KMS-11 (cell line): ENCODE results near the gene LARGE1.

ENCODE experiments used
- H2AFZ ChIP-seq: fragments of 200-600 bp; sonication (generic); 2 replicates; pipeline ENCODE4 v1.6.1; 2016; ENCODE audit warnings: antibody characterized with exemption, mixed run types, low read depth
- H3K27ac ChIP-seq: fragments of 200-600 bp; sonication (generic); 2 replicates; pipeline ENCODE4 v1.6.1; 2016; ENCODE audit warnings: mild to moderate bottlenecking, mixed run types
- H3K27me3 ChIP-seq: fragments of 200-600 bp; sonication (generic); 2 replicates; pipeline ENCODE4 v1.6.1; 2017; ENCODE audit warnings: mild to moderate bottlenecking, low read depth, mixed run types, moderate library complexity; ENCODE audit not compliant: insufficient read depth
- H3K36me3 ChIP-seq: fragments of 200-600 bp; sonication (generic); 2 replicates; pipeline ENCODE4 v1.6.1; 2017; ENCODE audit warnings: mild to moderate bottlenecking, mixed run types; ENCODE audit not compliant: insufficient read depth
- H3K4me1 ChIP-seq: fragments of 200-600 bp; sonication (generic); 2 replicates; pipeline ENCODE4 v1.6.1; 2016; ENCODE audit warnings: mild to moderate bottlenecking, low read depth, mixed run types; ENCODE audit not compliant: poor library complexity, severe bottlenecking
- H3K4me2 ChIP-seq: fragments of 200-600 bp; sonication (generic); 2 replicates; pipeline ENCODE4 v1.7.0; 2016; ENCODE audit warnings: mild to moderate bottlenecking, mixed run types
- H3K4me3 ChIP-seq: fragments of 200-600 bp; sonication (generic); IDR thresholded peaks from 2 replicates; pipeline ENCODE4 v1.6.1; 2017; ENCODE audit warnings: low read depth, low read length, mixed read lengths; ENCODE audit not compliant: insufficient read depth
- H3K79me2 ChIP-seq: fragments of 200-600 bp; sonication (generic); 2 replicates; pipeline ENCODE4 v1.6.1; 2016; ENCODE audit warnings: low read depth, mixed run types; ENCODE audit not compliant: insufficient read depth
- H3K9ac ChIP-seq: fragments of 200-600 bp; sonication (generic); 2 replicates; pipeline ENCODE4 v1.6.1; 2016; ENCODE audit warnings: mild to moderate bottlenecking, mixed run types
- H4K20me1 ChIP-seq: fragments of 200-600 bp; sonication (generic); 2 replicates; pipeline ENCODE4 v1.6.1; 2016; ENCODE audit warnings: mild to moderate bottlenecking, mixed run types; ENCODE audit not compliant: insufficient read depth
- TF ChIP-seq, protein P1 (sequence below): fragments of 200-600 bp; sonication (generic); conservative IDR thresholded peaks from 2 replicates; pipeline ENCODE4 v1.6.1; 2017; ENCODE audit warnings: low read depth, mild to moderate bottlenecking, antibody characterized with exemption, low read length, moderate library complexity, mixed read lengths

Gene LARGE1

GRCh38 chr22:33302049-33302545, 618.2 kb downstream of the LARGE1 start:
- Histone ChIP-seq H3K27me3 (no peaks in the 10 kb centered on the region), H3K4me3 (no peak overlapping the region), H3K4me1 (peaks cover 3% of the 10 kb centered on the region), H3K4me2 (0 out of 2 replicates have a peak overlapping the region, but pooled peaks have one; percentile 21), H3K9ac (no peak overlapping the region), H3K36me3 (no peaks in the 10 kb centered on the region), H2AFZ (no peak overlapping the region; the same call in 1 of the 2 replicates), H3K27ac (no peak overlapping the region), H3K79me2 (no peaks in the 10 kb centered on the region), H4K20me1 (no peaks in the 10 kb centered on the region)
- TF ChIP-seq, protein P1, sequence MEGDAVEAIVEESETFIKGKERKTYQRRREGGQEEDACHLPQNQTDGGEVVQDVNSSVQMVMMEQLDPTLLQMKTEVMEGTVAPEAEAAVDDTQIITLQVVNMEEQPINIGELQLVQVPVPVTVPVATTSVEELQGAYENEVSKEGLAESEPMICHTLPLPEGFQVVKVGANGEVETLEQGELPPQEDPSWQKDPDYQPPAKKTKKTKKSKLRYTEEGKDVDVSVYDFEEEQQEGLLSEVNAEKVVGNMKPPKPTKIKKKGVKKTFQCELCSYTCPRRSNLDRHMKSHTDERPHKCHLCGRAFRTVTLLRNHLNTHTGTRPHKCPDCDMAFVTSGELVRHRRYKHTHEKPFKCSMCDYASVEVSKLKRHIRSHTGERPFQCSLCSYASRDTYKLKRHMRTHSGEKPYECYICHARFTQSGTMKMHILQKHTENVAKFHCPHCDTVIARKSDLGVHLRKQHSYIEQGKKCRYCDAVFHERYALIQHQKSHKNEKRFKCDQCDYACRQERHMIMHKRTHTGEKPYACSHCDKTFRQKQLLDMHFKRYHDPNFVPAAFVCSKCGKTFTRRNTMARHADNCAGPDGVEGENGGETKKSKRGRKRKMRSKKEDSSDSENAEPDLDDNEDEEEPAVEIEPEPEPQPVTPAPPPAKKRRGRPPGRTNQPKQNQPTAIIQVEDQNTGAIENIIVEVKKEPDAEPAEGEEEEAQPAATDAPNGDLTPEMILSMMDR, result peak; percentile 85

DNA sequence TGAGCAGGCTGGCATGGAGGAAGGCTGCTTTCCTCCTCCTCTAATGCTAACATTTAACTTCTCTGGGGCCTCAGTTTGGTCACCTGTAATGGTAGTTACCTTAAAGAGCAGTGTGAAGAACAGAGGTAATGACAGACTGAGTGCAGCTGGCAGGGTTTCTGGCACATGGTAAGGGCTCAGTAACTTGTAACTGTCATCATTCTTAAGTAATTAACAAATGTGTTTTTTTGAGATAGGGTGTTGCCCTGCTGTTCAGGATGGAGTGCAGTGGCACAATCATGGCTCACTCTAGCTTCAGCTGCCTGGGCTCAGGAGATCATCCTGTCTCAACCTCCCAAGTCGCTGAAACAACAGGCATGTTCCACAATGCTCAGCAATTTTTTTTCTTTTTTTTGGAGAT, 620.1 kb downstream of the LARGE1 start:
- peaks cover 3% of the 10 kb centered on the region for H3K4me1 ChIP-seq
- no peak overlapping the region for H3K9ac ChIP-seq
- no peaks in the 10 kb centered on the region for H3K36me3 ChIP-seq
- no peaks in the 10 kb centered on the region for H3K27me3 ChIP-seq
- no peaks in the 10 kb centered on the region for H3K79me2 ChIP-seq
- H3K27ac ChIP-seq, result no peak overlapping the region
- no peaks in the 10 kb centered on the region for H4K20me1 ChIP-seq
- H3K4me3 ChIP-seq, result no peak overlapping the region
- no peak overlapping the region for H2AFZ ChIP-seq
- TF ChIP-seq, protein P1, result no peak
- no peak overlapping the region for H3K4me2 ChIP-seq

DNA sequence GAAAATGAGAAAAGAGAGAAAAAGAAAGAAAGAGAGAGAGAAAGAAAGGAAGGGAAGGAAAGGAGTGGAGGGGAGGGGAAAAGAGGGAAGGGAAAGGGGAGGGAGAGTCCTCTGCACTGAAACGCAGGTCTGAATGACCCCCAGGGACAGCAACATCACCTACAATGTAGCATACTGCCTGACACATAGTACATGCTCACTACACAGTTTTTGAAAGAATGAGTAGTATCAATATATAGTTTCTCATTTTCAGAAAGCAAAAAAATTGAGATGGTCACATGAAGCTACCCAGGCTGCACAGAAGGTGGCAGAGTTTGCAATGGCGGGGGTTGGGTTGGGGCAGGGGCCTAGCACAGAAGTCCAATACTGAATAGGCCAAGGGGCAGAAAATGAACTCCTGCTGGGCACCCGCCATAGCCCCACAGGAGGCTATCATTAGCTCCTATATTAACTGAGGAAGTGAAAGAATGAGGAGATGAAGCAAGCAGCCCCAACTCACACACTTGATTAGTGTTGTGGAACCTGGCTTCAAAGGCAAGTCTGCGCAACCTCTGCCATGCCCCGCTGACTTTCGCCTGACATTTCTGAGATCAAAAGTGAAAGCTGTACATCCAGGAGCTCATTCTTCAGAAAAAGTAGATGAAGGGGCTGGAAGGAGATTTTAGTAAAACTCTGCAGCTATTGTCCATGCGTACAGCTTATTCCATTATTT, 620.9 kb downstream of the LARGE1 start:
- Histone ChIP-seq H3K79me2 (no peaks in the 10 kb centered on the region), H3K9ac (no peak overlapping the region)

GRCh38 chr22:33296941-33297340, 623.3 kb downstream of the LARGE1 start:
- H3K36me3 ChIP-seq, result no peaks in the 10 kb centered on the region
- H2AFZ ChIP-seq, result no peak overlapping the region
- H3K4me3 ChIP-seq, result no peak overlapping the region
- no peaks in the 10 kb centered on the region for H3K79me2 ChIP-seq
- H3K27me3 ChIP-seq, result no peaks in the 10 kb centered on the region
- peaks cover 2% of the 10 kb centered on the region for H3K4me1 ChIP-seq
- H4K20me1 ChIP-seq, result no peaks in the 10 kb centered on the region
- TF ChIP-seq, protein P1, result no peak
- no peak overlapping the region for H3K9ac ChIP-seq
- H3K27ac ChIP-seq, result no peak overlapping the region
- H3K4me2 ChIP-seq, result no peak overlapping the region

More for the DNA sequence above, 620.9 kb downstream of the LARGE1 start:
- no peak overlapping the region for H3K4me2 ChIP-seq
- no peaks in the 10 kb centered on the region for H4K20me1 ChIP-seq
- no peak overlapping the region for H2AFZ ChIP-seq
- H3K27me3 ChIP-seq, result no peaks in the 10 kb centered on the region
- H3K27ac ChIP-seq, result no peak overlapping the region
- TF ChIP-seq, protein P1, result 0 out of 2 replicates have a peak, but pooled peaks have one; percentile 11
- no peak overlapping the region for H3K4me3 ChIP-seq
- peaks cover 3% of the 10 kb centered on the region for H3K4me1 ChIP-seq
- no peaks in the 10 kb centered on the region for H3K36me3 ChIP-seq
